ENCODE results near the gene TMIGD3. TPM values are rescaled to one million over a fixed set of nuclear protein-coding genes. Genes with fewer than 3 reads are reported as not detected.

The TMIGD3 gene
- total RNA-seq = not detected in 2 replicates

DNA sequence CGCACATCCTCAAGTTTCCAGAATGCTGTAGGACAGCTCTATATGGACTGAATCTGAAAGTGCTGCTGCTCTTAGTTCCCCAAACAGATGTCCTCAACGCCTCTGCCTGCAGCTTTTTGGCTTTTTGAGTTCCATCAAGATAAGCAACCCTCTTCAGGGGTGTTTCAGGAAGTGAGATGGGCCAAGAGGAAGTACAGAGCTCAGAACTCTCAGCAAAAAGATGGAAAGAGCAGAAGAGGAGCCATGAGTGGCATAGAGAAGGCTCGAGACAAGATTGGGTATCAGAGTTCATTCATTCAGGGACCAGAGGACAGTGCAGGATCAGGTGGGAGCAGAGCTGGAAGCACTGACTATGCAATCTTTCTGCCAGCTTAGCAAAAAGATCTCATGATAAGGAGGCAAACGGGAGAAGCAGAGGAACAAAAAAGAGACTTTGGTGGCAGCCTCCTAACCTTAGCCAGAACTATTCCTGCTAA is at the start of gene TMIGD3, which contains the start of gene ADORA3:
TSS of gene TMIGD3 (minus strand) at position 49 of the 476 bp plus-strand sequence. CDS start 279 bp downstream, outside the sequence.
TSS of gene ADORA3 (minus strand) at position 49 of the 476 bp plus-strand sequence. CDS start 279 bp downstream, outside the sequence.

DNA sequence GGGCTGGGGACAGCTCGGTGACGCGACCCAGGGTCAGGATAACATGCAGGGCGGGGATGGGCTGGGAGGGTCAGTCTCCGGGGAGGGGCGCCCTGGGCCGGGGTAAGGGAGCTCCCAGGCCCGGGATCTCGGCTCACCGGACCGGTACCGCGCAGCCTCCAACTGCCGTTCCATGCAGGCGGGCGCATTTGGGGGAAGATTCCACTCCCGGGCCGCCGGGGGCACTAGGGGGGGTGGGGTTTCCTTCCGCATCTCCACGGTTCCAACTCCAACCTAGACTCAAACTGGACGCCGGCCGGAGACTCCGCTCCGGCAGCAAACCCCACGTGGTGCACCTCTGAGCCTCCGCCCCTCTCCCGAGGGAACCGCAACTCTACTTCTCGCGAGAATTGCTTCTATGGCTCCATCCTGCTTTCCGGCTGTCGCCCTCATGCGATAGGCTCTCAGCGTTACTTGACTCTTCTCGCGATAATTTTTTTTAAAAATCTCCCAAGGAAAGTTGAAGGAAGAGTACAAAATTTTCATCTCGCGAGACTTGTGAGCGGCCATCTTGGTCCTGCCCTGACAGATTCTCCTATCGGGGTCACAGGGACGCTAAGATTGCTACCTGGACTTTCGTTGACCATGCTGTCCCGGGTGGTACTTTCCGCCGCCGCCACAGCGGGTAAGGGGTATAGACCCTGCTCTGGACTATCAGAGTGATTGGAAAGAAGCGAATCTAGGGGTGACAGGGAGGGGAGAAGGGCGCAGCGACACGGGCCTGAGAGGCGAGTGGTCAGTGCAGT is 54.3 kb downstream of the TMIGD3 start, which contains the start of the genes ATP5PB and WDR77:
TSS of gene ATP5PB (plus strand) at position 547 of the 785 bp plus-strand sequence. CDS start at position 625, 78 bp downstream.
TSS of gene WDR77 (minus strand) at position 339 of the 785 bp plus-strand sequence. CDS start at position 252, 87 bp downstream.

Small RNA genes lying within 50 kb of the gene (small RNA-seq; reads per million reads assigned to genes)
- gene RF00019 (not detected), gene RNU6-792P (not detected)

Other genes with a start within 250 kb of the TMIGD3 start
- not detected in 2 replicates for gene CHIA, start 212.8 kb downstream of the TMIGD3 start, total RNA-seq
- 0.37 and 0.39 TPM in 2 replicates for gene OVGP1, start 75.9 kb downstream of the TMIGD3 start, total RNA-seq
- gene WDR77, start 54.4 kb downstream of the TMIGD3 start, total RNA-seq = 47.0 and 57.1 TPM in 2 replicates
- 325 and 354 TPM in 2 replicates for gene ATP5PB, start 54.2 kb downstream of the TMIGD3 start, total RNA-seq
- under 0.01 and 0.20 TPM in 2 replicates for gene C1orf162, start 29.6 kb downstream of the TMIGD3 start, total RNA-seq
- 0.37 TPM in 1 of 2 replicates, not detected in the other for gene ADORA3, start within 50 bp of the TMIGD3 start, total RNA-seq
- 12.1 and 14.3 TPM in 2 replicates for gene RAP1A, start 116.2 kb upstream of the TMIGD3 start, total RNA-seq
- gene INKA2, start 235.8 kb upstream of the TMIGD3 start, total RNA-seq = 2.9 and 8.0 TPM in 2 replicates

Measured in subcutaneous preadipocyte (primary cell).